DMS79 treated with DMSO at 0.1 percent for 48 hours (cell line): ENCODE results near the gene SLC23A2.
A peak's percentile ranks its signal among the peaks of the same experiment; 100 is the strongest.
"Not testable (repeated sequence)": the region's sequence is repeated elsewhere in the genome, so short reads cannot be mapped to it uniquely, and the experiment has no call there.

Experiments used
- DNase-seq: peaks from one replicate; lab custom pipeline; 2025; lab: John Stamatoyannopoulos, UW

SLC23A2 gene

GRCh38 chr20:5005326-5005725 is 4.0 kb upstream of the SLC23A2 start:
- DNase-seq: no peak

- DNase-seq: not testable (repeated sequence)
These were observed 3.5 kb upstream of the SLC23A2 start for GRCh38 chr20:5004825-5005224.

GRCh38 chr20:5003626-5004025 is 2.3 kb upstream of the SLC23A2 start:
- no peak for DNase-seq

DNA sequence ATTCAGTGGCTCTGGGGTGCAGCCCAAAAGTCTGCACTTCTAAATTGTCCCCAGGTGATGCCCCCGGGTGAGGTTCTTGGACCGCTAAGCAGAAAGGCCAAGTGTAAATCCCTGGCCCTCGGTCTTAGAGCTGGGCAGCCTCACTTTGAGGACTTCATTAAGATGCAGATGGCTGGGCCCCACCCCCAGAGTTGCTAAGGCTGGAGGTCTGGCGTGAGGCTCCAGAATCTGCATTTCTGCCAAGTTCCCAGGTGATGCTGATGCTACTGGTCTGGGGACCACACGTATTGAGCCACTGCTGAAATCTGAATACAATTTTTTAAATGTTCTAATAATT is 735 bp upstream of the SLC23A2 start:
- DNase-seq: peak; percentile 17

GRCh38 chr20:5000263-5001173 is 792 bp downstream of the SLC23A2 start:
- DNase-seq: no peak

DNA sequence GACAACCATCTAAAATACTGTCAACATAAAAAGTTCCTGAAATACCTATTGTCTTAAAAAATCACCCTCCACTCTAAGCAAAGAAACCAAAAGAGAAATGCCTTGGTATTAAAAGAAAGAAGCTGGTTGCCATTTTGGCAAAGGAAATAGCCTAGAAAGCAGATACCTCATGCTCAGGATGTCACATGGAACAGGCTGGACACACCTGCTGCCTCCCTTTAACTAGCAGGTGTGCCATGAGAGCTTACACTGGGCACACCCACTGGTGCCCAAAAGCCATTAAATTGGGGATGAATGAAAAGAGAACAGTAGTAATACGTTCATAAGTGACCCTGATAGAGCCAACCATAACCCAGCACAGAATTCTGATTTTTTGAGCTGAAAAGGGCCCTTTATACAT is 1.5 kb downstream of the SLC23A2 start:
- DNase-seq: peak; percentile 34

- no peak for DNase-seq
These were observed 3.1 kb downstream of the SLC23A2 start for GRCh38 chr20:4998160-4998651.

DNA sequence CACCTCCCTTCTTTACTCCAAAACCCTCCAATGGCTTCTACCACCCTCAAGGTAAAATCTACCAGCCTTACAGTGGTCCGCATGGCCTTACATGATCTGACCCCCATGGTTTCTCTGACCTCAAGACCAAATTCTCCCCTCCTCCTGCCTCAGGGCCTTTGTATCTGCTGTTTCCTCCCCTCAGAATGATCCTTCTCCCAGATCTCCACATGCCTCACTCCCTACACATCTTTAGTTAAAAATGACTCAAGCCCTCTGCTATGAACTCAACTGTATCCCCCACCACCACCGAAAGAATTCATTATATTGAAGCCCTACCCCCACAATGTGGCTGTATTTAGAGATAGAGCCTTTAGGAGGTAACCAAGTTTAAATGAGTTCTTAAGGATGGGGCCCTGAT is 4.1 kb downstream of the SLC23A2 start:
- DNase-seq: no peak

GRCh38 chr20:4989570-4989969 is 11.7 kb downstream of the SLC23A2 start:
- DNase-seq: no peak

DNA sequence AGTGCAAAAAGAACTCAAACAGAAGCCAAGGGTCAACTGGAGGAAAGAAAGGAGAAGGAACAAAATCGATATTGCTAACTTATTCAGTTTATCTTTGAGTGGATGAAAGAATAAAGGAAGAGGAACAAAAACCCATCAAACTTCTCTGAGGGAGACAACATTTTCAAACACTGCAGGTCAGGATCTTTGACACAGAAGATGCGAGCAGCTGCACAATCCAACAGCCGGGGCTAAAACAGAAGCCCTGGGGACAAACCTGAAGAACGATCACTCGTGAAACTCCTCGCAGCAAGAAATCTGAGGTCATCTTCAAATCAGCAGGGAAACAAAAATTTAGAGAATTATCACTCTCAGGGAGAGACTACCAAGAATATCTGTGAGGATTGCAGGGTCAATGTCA is 14.2 kb downstream of the SLC23A2 start:
- DNase-seq: no peak

- no peak for DNase-seq
These were observed 15.7 kb downstream of the SLC23A2 start for GRCh38 chr20:4985658-4986057.

DNA sequence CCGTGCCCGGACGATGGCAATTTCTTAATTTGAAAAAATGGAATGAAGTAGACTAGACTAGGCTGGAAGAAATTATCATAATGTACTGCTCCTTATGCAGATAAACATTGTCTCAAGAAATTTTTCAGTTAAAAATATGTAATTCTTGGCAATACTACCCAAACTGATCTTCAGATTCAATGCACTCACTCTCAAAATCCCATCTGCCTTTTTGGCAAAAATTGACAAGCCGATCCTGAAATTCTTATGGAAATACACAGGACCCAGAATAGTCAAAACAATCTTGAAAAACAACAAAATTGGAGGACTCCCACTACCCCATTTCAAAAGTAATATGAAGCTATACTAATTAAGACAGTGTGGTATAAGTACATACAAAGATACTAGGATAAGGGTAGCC is 19.0 kb downstream of the SLC23A2 start:
- DNase-seq: no peak

GRCh38 chr20:4979841-4980410 is 21.4 kb downstream of the SLC23A2 start:
- no peak for DNase-seq

DNA sequence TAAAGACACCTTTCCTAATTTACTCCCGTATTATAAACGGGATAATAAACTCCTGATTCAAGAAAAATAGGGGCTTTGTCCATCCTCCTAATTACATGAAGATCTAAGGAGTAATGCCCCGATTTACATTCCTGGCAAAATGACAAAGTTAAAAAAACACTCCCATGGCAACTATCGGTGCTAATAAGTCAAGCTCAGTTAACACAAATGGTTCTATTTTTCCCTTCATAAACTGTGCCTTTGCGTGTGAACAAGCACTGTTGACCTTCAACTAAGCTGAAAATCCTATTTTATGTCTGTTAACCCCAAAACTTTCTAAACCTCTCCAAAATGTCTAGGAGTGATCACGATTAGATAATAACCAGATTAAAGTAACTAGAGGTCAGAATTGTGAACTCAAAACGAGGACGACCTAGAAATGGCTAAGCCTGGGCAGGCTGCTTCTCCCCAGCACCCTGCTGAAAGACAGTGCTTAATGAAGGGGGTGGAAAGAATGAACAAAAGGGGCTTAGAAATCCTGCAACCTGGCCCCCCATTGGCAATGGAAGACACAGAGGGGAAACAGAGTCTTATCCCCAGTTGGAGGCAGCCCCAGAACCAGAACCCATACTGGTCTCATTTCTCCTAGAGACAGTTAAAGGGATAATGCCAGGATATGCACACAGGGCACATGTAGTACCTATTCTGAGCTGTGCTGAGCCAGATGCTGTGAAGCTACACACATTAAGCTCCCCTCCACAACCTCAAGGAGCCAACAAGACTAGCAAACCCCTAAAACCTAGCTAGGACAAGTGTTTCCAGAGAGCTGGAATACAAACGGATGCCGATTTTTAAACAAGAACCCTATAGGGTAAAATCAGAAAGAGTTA is 23.0 kb downstream of the SLC23A2 start:
- DNase-seq: no peak

GRCh38 chr20:4976014-4976413 is 25.3 kb downstream of the SLC23A2 start:
- DNase-seq: not testable (repeated sequence)

DNA sequence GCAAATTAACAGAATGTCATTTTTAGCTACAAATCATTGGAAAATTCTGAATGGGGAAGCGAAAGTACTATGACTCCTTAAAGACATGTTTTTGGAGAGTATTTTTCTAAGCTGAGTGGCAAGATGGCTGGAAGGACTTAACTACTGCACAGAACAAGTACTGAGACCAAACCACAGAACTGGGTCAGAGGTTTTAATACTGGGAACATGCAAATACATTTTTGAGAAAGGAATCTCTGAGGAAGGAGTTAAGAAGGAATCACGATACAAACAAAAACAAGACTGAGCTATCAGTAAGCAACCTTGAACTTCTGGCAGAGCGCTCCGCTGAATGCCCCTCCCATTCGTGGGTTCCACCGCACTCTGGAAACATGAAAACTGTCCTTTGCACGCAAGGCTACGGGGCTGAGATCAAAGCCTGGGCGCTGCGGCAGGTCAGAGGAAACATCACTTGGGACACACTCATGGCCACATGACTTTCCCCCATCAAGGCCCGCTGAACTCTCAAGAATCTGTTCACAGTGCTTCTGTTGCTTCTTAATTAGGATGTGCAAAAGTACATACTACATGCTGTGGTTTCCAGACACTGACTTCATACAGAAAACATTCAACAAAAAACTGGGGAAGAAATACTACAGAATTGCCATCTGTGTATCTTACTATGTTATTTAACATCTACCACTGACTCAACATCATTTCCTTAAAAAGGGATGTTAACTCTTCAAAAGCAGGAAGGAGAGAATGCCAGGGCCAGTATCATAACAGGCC is 27.8 kb downstream of the SLC23A2 start:
- peak; percentile 52 for DNase-seq

DNA sequence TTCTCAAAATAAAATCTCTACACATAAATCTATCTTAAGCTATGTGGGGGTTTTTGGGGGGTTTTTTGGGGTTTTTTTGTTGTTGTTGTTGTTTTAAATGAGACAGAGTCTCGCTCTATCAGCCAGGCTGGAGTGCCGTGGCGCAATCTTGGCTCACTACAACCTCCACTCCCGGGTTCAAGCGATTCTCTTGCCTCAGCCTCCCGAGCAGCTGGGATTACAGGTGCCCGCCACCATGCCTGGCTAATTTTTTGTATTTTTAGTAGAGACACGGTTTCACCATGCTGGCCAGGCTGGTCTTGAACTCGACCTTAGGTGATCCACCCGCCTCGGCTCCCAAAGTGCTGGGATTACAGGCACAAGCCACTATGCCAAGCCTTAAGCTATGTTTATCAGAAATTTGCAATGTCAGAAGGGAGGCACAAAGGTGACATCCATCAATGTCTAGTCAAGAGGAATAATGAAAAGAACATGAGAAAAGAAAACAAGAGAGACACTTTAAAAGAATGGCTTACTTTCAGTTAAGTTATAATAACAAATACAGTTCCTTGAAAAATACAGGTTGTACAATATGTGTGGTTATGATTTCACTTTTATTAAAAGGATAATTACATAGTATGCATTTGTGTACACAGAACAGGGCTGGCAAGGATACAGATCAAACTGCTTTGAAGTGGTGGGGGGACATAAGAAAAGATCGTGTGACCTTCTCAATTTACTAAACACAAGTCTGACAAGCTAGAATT is 28.6 kb downstream of the SLC23A2 start:
- DNase-seq: peak; percentile 39

GRCh38 chr20:4971064-4971463 is 30.2 kb downstream of the SLC23A2 start:
- DNase-seq: no peak

DNA sequence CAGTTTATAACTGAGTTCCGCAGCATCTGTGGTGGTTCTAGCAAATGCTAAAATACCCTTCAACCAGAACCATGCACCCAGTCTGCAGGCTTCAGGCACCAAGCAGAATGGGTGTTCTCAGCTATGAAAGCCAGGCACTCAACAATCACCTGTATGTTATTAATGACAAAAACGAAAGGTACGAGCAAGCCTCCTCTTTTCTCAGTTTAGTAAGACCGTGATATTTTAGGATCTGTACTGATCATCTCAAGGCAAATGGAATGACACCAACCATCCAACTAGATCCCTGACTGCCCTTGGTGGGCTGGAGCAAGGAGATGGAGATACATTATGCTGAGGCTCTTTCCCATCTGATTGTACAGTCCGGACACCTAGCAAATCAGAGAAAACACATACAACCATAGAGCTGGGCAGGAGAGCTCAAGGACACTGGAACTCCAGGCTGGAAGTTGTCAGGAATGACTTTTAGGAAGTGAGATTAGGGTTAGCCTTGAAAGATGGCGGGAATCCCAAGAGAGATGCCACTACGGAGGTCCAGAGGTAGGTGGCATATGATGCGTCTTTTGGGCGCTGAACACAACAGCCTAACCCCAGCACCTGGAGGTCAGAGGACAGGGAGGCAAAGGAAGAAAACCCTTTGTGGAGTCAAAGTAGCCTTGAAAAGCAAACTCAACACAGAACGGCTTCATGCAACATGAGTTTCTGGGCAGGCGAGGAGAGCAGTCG is 33.4 kb downstream of the SLC23A2 start:
- no peak for DNase-seq
